Esophagus squamous epithelium (tissue), 4 donors: ENCODE data around the gene THRA.
A peak's percentile ranks its signal among the peaks of the same experiment; 100 is the strongest.

Experiments
- CTCF ChIP-seq, 6 experiments: fragments of 450-650 bp in 4 of 6; fragments of 200-600 bp in 2 of 6; sonication (generic) in 2 of 6; IDR thresholded peaks; one replicate each; pipeline ENCODE4 v1.5.1; 2016 to 2019; ENCODE audit warnings: antibody characterized with exemption in 6 of 6, mild to moderate bottlenecking in 4 of 6, moderate library complexity in 4 of 6
- POLR2A ChIP-seq, 4 donors: fragments of 450-650 bp; IDR thresholded peaks; one replicate each; pipeline ENCODE4 v1.6.1; 2017; ENCODE audit warnings: antibody characterized with exemption in 4 of 4, mild to moderate bottlenecking in 4 of 4, moderate library complexity in 3 of 4

DNA sequence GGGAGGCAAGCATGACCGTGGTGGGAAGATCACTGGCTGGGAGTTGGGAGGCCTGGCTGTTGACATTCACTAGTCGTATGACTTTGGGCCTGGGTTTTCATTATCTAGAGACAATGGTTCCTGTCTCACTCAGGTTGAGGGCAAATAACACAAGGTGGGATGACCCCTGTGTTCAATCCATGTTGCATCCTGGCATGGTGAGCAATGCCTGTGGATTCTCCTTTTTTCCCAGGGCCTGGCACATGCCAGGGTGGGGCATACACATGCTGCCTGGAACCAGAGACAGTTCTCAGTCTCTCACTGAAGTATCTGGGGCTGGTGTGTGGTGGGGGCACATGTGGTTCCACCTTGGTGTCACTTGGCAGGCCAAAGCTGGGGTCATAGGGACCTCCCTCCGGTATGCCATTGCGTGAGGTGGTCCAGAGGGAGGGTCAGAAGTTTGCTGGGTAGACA is 5.4 kb downstream of the THRA start:
- no peak for TF ChIP-seq CTCF (IDR thresholded peaks at IDR 0.05)
- peak in 1 of 4 donors; percentile 0 for TF ChIP-seq POLR2A (IDR thresholded peaks at IDR 0.05)
